ENCODE measurements around the gene TTI1. TPM values are rescaled to one million over a fixed set of nuclear protein-coding genes. Genes with fewer than 3 reads are reported as not detected.
A peak's percentile ranks its signal among the peaks of the same experiment; 100 is the strongest.

Gene TTI1
- total RNA-seq, 1 donor from 2014 or later, result 30.1 TPM

DNA sequence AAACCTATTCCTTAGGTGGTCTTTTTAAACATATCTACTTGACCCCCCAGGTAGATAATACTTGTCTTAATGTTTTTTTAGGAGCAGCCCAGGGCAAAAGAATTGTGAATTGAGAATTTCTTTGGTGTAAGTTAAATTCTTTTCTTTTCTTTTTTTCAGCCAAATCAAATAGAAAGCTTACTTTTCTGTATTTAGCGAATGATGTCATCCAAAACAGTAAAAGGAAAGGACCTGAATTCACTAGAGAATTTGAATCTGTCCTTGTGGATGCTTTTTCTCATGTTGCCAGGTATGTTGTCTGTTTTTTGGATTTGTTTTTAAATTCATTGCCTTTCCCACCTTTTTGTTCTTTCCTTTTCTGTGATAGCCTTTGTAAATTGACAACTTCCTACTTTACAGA is 7.0 kb upstream of the TTI1 start:
- intact Hi-C loops (cut with micrococcal nuclease), result no loop called here
- ChIA-PET POLR2A (no interaction called here), CTCF (interaction anchor here (2.4 kb wide), 1 partner anchor 17 kb away, joined by 7 read pairs; no protein-coding TSS in a partner anchor)
- no peaks in the 10 kb centered on the region for H3K9me3 Mint-ChIP-seq
- no peaks in the 10 kb centered on the region for H3K27me3 Mint-ChIP-seq
- no peak overlapping the region for H3K4me3 Mint-ChIP-seq
- ATAC-seq (ENCODE audit: low read depth) (no peak), DNase-seq (no peak)
- no peak overlapping the region for H3K27ac Mint-ChIP-seq
- TF ChIP-seq, protein P1, sequence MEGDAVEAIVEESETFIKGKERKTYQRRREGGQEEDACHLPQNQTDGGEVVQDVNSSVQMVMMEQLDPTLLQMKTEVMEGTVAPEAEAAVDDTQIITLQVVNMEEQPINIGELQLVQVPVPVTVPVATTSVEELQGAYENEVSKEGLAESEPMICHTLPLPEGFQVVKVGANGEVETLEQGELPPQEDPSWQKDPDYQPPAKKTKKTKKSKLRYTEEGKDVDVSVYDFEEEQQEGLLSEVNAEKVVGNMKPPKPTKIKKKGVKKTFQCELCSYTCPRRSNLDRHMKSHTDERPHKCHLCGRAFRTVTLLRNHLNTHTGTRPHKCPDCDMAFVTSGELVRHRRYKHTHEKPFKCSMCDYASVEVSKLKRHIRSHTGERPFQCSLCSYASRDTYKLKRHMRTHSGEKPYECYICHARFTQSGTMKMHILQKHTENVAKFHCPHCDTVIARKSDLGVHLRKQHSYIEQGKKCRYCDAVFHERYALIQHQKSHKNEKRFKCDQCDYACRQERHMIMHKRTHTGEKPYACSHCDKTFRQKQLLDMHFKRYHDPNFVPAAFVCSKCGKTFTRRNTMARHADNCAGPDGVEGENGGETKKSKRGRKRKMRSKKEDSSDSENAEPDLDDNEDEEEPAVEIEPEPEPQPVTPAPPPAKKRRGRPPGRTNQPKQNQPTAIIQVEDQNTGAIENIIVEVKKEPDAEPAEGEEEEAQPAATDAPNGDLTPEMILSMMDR (IDR thresholded peaks at IDR 0.05), result no peak
- H3K36me3 Mint-ChIP-seq (ENCODE audit: low read depth), result peaks cover 63% of the 10 kb centered on the region
- H3K4me1 Mint-ChIP-seq, result peaks cover 23% of the 10 kb centered on the region

GRCh38 chr20:38036366-38036765 is 3.1 kb upstream of the TTI1 start:
- Mint-ChIP-seq H3K36me3 (ENCODE audit: low read depth) (peaks cover 56% of the 10 kb centered on the region), H3K9me3 (no peaks in the 10 kb centered on the region), H3K4me1 (peaks cover 47% of the 10 kb centered on the region), H3K27me3 (no peaks in the 10 kb centered on the region), H3K27ac (no peak overlapping the region), H3K4me3 (no peak overlapping the region)
- POLR2A ChIA-PET, result no interaction called here
- intact Hi-C loops (cut with micrococcal nuclease), result loop anchor here (10.0 kb wide), 1 partner anchor 398 kb away; the partner anchor contains the start of gene SNHG17
- no peak for DNase-seq
- CTCF ChIA-PET, result interaction anchor here (2.1 kb wide), 1 partner anchor 21 kb away, joined by 6 read pairs; no protein-coding TSS in a partner anchor
- TF ChIP-seq, protein P1 (IDR thresholded peaks at IDR 0.05), result no peak
- ATAC-seq (ENCODE audit: low read depth), result no peak

DNA sequence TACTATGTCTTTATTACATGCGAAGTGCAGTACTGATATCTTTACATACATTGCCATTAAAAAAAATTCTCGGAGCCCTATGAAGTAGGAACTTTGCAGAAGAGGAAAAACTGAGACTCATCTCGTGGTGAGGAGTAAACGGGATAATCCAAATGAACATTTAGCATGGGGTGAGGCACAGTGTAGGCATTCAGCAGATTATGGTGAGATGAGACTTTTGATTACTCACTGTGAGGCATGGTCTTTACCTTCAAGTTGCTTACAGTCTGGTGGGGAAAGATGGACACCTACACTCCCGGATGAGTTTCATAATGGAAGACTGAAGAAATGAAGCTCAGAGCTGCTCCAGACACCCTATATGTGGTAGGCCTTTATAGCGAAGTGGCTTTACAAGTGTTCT is 1.7 kb upstream of the TTI1 start:
- Mint-ChIP-seq H3K27me3 (no peaks in the 10 kb centered on the region), H3K4me3 (peak overlapping the region; percentile 92), H3K36me3 (ENCODE audit: low read depth) (peaks cover 44% of the 10 kb centered on the region), H3K27ac (peak overlapping the region; percentile 96), H3K4me1 (peaks cover 58% of the 10 kb centered on the region), H3K9me3 (no peaks in the 10 kb centered on the region)
- ChIA-PET CTCF (no interaction called here), POLR2A (no interaction called here)
- no peak for DNase-seq
- intact Hi-C loops (cut with micrococcal nuclease), result loop anchor here (10.0 kb wide), 1 partner anchor 400 kb away; the partner anchor contains the start of gene SNHG17
- no peak for ATAC-seq (ENCODE audit: low read depth)
- TF ChIP-seq, protein P1 (IDR thresholded peaks at IDR 0.05), result no peak

- Mint-ChIP-seq H3K4me3 (peak overlapping the region; percentile 92), H3K4me1 (peaks cover 63% of the 10 kb centered on the region), H3K27ac (peak overlapping the region; percentile 96), H3K36me3 (ENCODE audit: low read depth) (peaks cover 47% of the 10 kb centered on the region), H3K9me3 (peaks cover 3% of the 10 kb centered on the region), H3K27me3 (no peaks in the 10 kb centered on the region)
- TF ChIP-seq, protein P1 (IDR thresholded peaks at IDR 0.05), result no peak
- DNase-seq (no peak), ATAC-seq (ENCODE audit: low read depth) (peak; percentile 1)
- ChIA-PET CTCF (interaction anchor here (1.0 to 1.5 kb wide), 3 partner anchors 24 to 401 kb away, joined by 3 to 5 read pairs (median 3); partner anchors contain the start of gene SNHG17), POLR2A (interaction anchor here (0.5 to 2.6 kb wide), 12 partner anchors 8 to 856 kb away, joined by 3 to 18 read pairs (median 4); partner anchors contain the start of genes MROH8, RALGAPB, RPN2 and SNHG17)
- intact Hi-C loops (cut with micrococcal nuclease), result loop anchor here (10.0 kb wide), 1 partner anchor 401 kb away; the partner anchor contains the start of gene SNHG17
Measured at GRCh38 chr20:38034108-38034649, 923 bp upstream of the TTI1 start.

- ChIA-PET CTCF (interaction anchor here (1.0 to 1.5 kb wide), 3 partner anchors 25 to 402 kb away, joined by 3 to 5 read pairs (median 3); partner anchors contain the start of gene SNHG17), POLR2A (interaction anchor here (0.6 to 2.6 kb wide), 16 partner anchors 13 to 854 kb away, joined by 3 to 18 read pairs (median 4); partner anchors contain the start of genes MANBAL, MROH8, RALGAPB and RPN2)
- peaks cover 70% of the 10 kb centered on the region for H3K4me1 Mint-ChIP-seq
- DNase-seq, result no peak
- peak overlapping the region; percentile 96 for H3K27ac Mint-ChIP-seq
- H3K9me3 Mint-ChIP-seq, result peaks cover 4% of the 10 kb centered on the region
- peaks cover 48% of the 10 kb centered on the region for H3K36me3 Mint-ChIP-seq (ENCODE audit: low read depth)
- TF ChIP-seq, protein P1 (IDR thresholded peaks at IDR 0.05), result no peak
- H3K27me3 Mint-ChIP-seq, result no peaks in the 10 kb centered on the region
- ATAC-seq (ENCODE audit: low read depth), result peak; percentile 49
- peak overlapping the region; percentile 92 for H3K4me3 Mint-ChIP-seq
- intact Hi-C loops (cut with micrococcal nuclease), result loop anchor here (1.0 to 10.0 kb wide), 4 partner anchors 25 to 854 kb away; partner anchors contain the start of gene SNHG17
Measured at GRCh38 chr20:38032585-38033329, 499 bp downstream of the TTI1 start.

All from activated B cell treated with CpG ODN at 0.5 μM for 24 hours (primary cell).